Endothelial cell of umbilical vein (primary cell): Measurements from ENCODE around the gene FAM118B. TPM values are rescaled to one million over a fixed set of nuclear protein-coding genes. Genes with fewer than 3 reads are reported as not detected.

Experiments used
- BruUV-seq: library from RNA; stranded (reverse); fragments of 400-500 nt; replicated peaks from 2 replicates; lab custom pipeline; 2021; lab: Mats Ljungman, UMichigan
- CTCF ChIA-PET: fragments of 300-600, 350-600 bp; sonication (Branson Sonifier 250); formaldehyde crosslinking; loops from one replicate; lab custom pipeline; 2021; ENCODE audit warnings: antibody characterized with exemption, inconsistent platforms; lab: Charles Lee
- POLR2A ChIA-PET: fragments of 300-600, 350-600 bp; sonication (Branson Sonifier 250); formaldehyde crosslinking; loops from one replicate; lab custom pipeline; 2021; ENCODE audit warnings: antibody characterized with exemption, inconsistent platforms; lab: Charles Lee
- DNase-seq: peaks from one replicate; pipeline ENCODE4 v3.0.0-alpha.2; 2011; ENCODE audit warnings: low read depth, low spot score
- FAIRE-seq: peaks from 2 replicates; lab custom pipeline; 2011; peaks lifted over from hg19 to GRCh38; lab: Jason Lieb, UNC
- H2AFZ ChIP-seq: 2 replicates; pipeline ENCODE4 v1.6.0; 2012; ENCODE audit warnings: low read depth, low read length, control low read depth, inconsistent platforms
- H3K27ac ChIP-seq: 2 replicates; pipeline ENCODE4 v1.5.1; 2011; ENCODE audit warnings: low read depth, mild to moderate bottlenecking, control low read depth, low read length, moderate library complexity; ENCODE audit not compliant: insufficient read depth
- H3K27me3 ChIP-seq, 2 experiments: 2 replicates each; pipeline versions ENCODE4 v1.6.0 to v1.6.1; 2011; ENCODE audit warnings: low read length in 2 of 2, mixed read lengths in 1 of 2; ENCODE audit not compliant: control insufficient read depth in 2 of 2, insufficient read depth in 2 of 2
- H3K36me3 ChIP-seq, 2 experiments: 2 replicates in 1 of 2; 3 replicates in 1 of 2; pipeline ENCODE4 v1.5.1; 2011; ENCODE audit warnings: low read length in 2 of 2, mild to moderate bottlenecking in 1 of 2, moderate library complexity in 1 of 2; ENCODE audit not compliant: control insufficient read depth in 2 of 2, insufficient read depth in 2 of 2; ENCODE audit errors: extremely low read depth in 1 of 2
- H3K4me1 ChIP-seq: 3 replicates; pipeline ENCODE4 v1.5.1; 2011; ENCODE audit warnings: mild to moderate bottlenecking, low read length; ENCODE audit not compliant: control insufficient read depth, insufficient read depth; ENCODE audit errors: extremely low read depth
- H3K4me2 ChIP-seq: 2 replicates; pipeline ENCODE4 v1.6.1; 2011; ENCODE audit warnings: low read length, control low read depth, mixed read lengths; ENCODE audit not compliant: insufficient read depth
- H3K4me3 ChIP-seq, 3 experiments: fragments of 200-600 bp in 1 of 3; sonication (generic), shearing (Covaris generic) in 1 of 3; replicated peaks in 1 of 3; 2 replicates each; pipeline ENCODE4 v1.5.1; 2011 to 2016; ENCODE audit warnings: control low read depth in 3 of 3, low read length in 3 of 3, mild to moderate bottlenecking in 2 of 3, inconsistent platforms in 1 of 3, low read depth in 1 of 3, moderate library complexity in 1 of 3; ENCODE audit not compliant: insufficient read depth in 1 of 3
- H3K79me2 ChIP-seq: 2 replicates; pipeline ENCODE4 v1.6.0; 2012; ENCODE audit warnings: low read length, inconsistent platforms; ENCODE audit not compliant: control insufficient read depth, insufficient read depth
- H3K9ac ChIP-seq: replicated peaks from 2 replicates; pipeline ENCODE3; 2011; ENCODE audit warnings: low read length, control low read depth; ENCODE audit not compliant: insufficient read depth; ENCODE audit errors: extremely low read depth
- H3K9me1 ChIP-seq: replicated peaks from 3 replicates; pipeline ENCODE4 v1.6.0; 2011; ENCODE audit warnings: mild to moderate bottlenecking, low read length; ENCODE audit not compliant: control insufficient read depth, insufficient read depth; ENCODE audit errors: extremely low read depth
- H3K9me3 ChIP-seq: replicated peaks from 2 replicates; pipeline ENCODE4 v1.5.1; 2012; ENCODE audit warnings: low read length, inconsistent platforms; ENCODE audit not compliant: control insufficient read depth, insufficient read depth
- H4K20me1 ChIP-seq: replicated peaks from 2 replicates; pipeline ENCODE3; 2011; ENCODE audit warnings: mild to moderate bottlenecking, low read length; ENCODE audit not compliant: control insufficient read depth, insufficient read depth; ENCODE audit errors: extremely low read depth
- CTCF ChIP-seq, 2 donors: IDR thresholded peaks; 1 replicate in 1 of 2; 2 replicates in 1 of 2; pipeline ENCODE4 v1.5.1; 2011; ENCODE audit warnings: low read length in 2 of 2, mild to moderate bottlenecking in 2 of 2, moderate library complexity in 2 of 2, control low read depth in 1 of 2, inconsistent platforms in 1 of 2, low read depth in 1 of 2; ENCODE audit not compliant: insufficient read depth in 1 of 2; ENCODE audit errors: extremely low read depth in 1 of 2
- EZH2 ChIP-seq: IDR thresholded peaks from 2 replicates; pipeline ENCODE4 v1.6.1; 2012; ENCODE audit warnings: borderline replicate concordance, low read depth, mild to moderate bottlenecking, moderate library complexity, low read length, inconsistent platforms; ENCODE audit not compliant: severe bottlenecking
- FOS ChIP-seq: IDR thresholded peaks from 2 replicates; pipeline ENCODE4 v1.6.1; 2011; ENCODE audit warnings: mild to moderate bottlenecking, low read length, moderate library complexity, borderline replicate concordance; ENCODE audit not compliant: insufficient read depth
- GATA2 ChIP-seq: IDR thresholded peaks from 2 replicates; pipeline ENCODE4 v1.7.0; 2011; ENCODE audit warnings: low read depth, mild to moderate bottlenecking, moderate library complexity, mixed read lengths, low read length; ENCODE audit not compliant: insufficient read length, insufficient read depth
- JUN ChIP-seq: IDR thresholded peaks from 2 replicates; pipeline ENCODE4 v1.6.1; 2011; ENCODE audit warnings: borderline replicate concordance, low read depth; ENCODE audit not compliant: insufficient read length, insufficient read depth
- MAX ChIP-seq: IDR thresholded peaks from 2 replicates; pipeline ENCODE4 v1.6.1; 2011; ENCODE audit not compliant: insufficient read depth, insufficient read length
- MYC ChIP-seq: IDR thresholded peaks from one replicate; pipeline ENCODE4 v1.6.1; 2011; ENCODE audit warnings: mild to moderate bottlenecking, low read depth, low read length
- POLR2A ChIP-seq: IDR thresholded peaks from 2 replicates; pipeline ENCODE4 v1.6.1; 2012; ENCODE audit warnings: low read depth, mild to moderate bottlenecking, control low read depth, low read length
- POLR2AphosphoS5 ChIP-seq: IDR thresholded peaks from 2 replicates; pipeline ENCODE4 v1.6.1; 2012; ENCODE audit warnings: low read depth, mild to moderate bottlenecking, control low read depth, low read length, moderate library complexity; ENCODE audit not compliant: insufficient read depth
- dilution Hi-C: fragments of 300-500 bp; cut with MboI; formaldehyde crosslinking; loops from one replicate; pipeline ENCODE4 v1.15.0; 2019; ENCODE audit warnings: low sequenced_read_pairs; ENCODE audit not compliant: extremely low pct_ligation_motif_present
- intact Hi-C: fragments of 100-400 bp; cut with micrococcal nuclease; formaldehyde crosslinking; loops from one replicate; pipeline ENCODE4 v1.10.0; 2022
- polyA plus RNA-seq, 4 experiments: library from polyadenylated mRNA; depleted of rRNA in 3 of 4; stranded (reverse) in 3 of 4; unstranded in 1 of 4; fragments of >200 nt; gene quantifications; 2 replicates each; pipeline versions ENCODE4 v1.2.1 to v1.2.3, GENCODE V29; 2011 to 2012; ENCODE audit warnings: missing spikeins in 1 of 4
- total RNA-seq: library from RNA; stranded (reverse); gene quantifications from 2 replicates; pipeline ENCODE4 v1.2.3, GENCODE V29; 2021

The FAM118B gene
- total and polyA plus RNA-seq, 2 donors (not counting 3 experiments of a cell fraction or from before 2014, with no cell fraction given): 26.6 to 35.8 TPM

- H3K27ac ChIP-seq: no peak overlapping the region
- CTCF ChIA-PET: no interaction called here
- POLR2A ChIA-PET: no interaction called here
- no peak overlapping the region for H3K4me2 ChIP-seq
- dilution Hi-C loops: no loop called here
- FAIRE-seq (no peak), DNase-seq (no peak)
- no peaks in the 10 kb centered on the region for H3K9me1 ChIP-seq
- peaks cover 10% of the 10 kb centered on the region for H3K4me1 ChIP-seq
- no peaks in the 10 kb centered on the region for H3K9me3 ChIP-seq
- TF ChIP-seq GATA2 (no peak), POLR2AphosphoS5 (no peak), JUN (no peak), FOS (no peak)
- H3K27me3 ChIP-seq: no peaks in the 10 kb centered on the region
- H3K9ac ChIP-seq: no peak overlapping the region
- H3K4me3 ChIP-seq: no peak overlapping the region
- H3K36me3 ChIP-seq: peaks cover 0 to 13% of the 10 kb centered on the region in 2 experiments
- no peaks in the 10 kb centered on the region for H3K79me2 ChIP-seq
- H2AFZ ChIP-seq: no peak overlapping the region
- intact Hi-C loops: no loop called here
- BruUV-seq: no TSS peak
- no peaks in the 10 kb centered on the region for H4K20me1 ChIP-seq
These were observed 67.6 kb downstream of the FAM118B start for GRCh38 chr11:126279191-126279590.

GRCh38 chr11:126280595-126280994, 69.0 kb downstream of the FAM118B start:
- no peak overlapping the region for H3K4me3 ChIP-seq
- H3K36me3 ChIP-seq: peaks cover 0 to 8% of the 10 kb centered on the region in 2 experiments
- H3K9me3 ChIP-seq: no peaks in the 10 kb centered on the region
- peak overlapping the region; percentile 31 for H2AFZ ChIP-seq
- no peak overlapping the region for H3K4me2 ChIP-seq
- ChIA-PET CTCF (no interaction called here), POLR2A (no interaction called here)
- FAIRE-seq: peak; percentile 63
- no peaks in the 10 kb centered on the region for H3K9me1 ChIP-seq
- BruUV-seq: no TSS peak
- TF ChIP-seq GATA2 (no peak), POLR2A (no peak), MAX (no peak), POLR2AphosphoS5 (no peak), EZH2 (no peak), FOS (no peak), CTCF (IDR thresholded peaks at IDR 0.05; ENCODE audit: extremely low read depth in 1 of 2, insufficient read depth in 1 of 2, low read depth in 1 of 2, low read length in 2 of 2) (no peak), MYC (no peak), JUN (no peak)
- peaks cover 13% of the 10 kb centered on the region for H3K4me1 ChIP-seq
- DNase-seq: no peak
- H3K9ac ChIP-seq: no peak overlapping the region
- H3K27ac ChIP-seq: no peak overlapping the region
- dilution Hi-C loops: no loop called here
- no peaks in the 10 kb centered on the region for H4K20me1 ChIP-seq
- no peaks in the 10 kb centered on the region for H3K27me3 ChIP-seq
- intact Hi-C loops: no loop called here
- no peaks in the 10 kb centered on the region for H3K79me2 ChIP-seq
